Ishikawa (cell line): ENCODE data around the gene PRDM16.

ENCODE experiments used
- CEBPB ChIP-seq: IDR thresholded peaks from 2 replicates; pipeline ENCODE4 v1.6.1; 2012
- CREB1 ChIP-seq: IDR thresholded peaks from 2 replicates; pipeline ENCODE4 v1.6.1; 2012; ENCODE audit warnings: low read depth
- EP300 ChIP-seq: IDR thresholded peaks from 2 replicates; pipeline ENCODE4 v1.6.1; 2012; ENCODE audit warnings: borderline replicate concordance
- RAD21 ChIP-seq: IDR thresholded peaks from 2 replicates; pipeline ENCODE4 v1.6.1; 2012; ENCODE audit warnings: low read depth
- TCF12 ChIP-seq: IDR thresholded peaks from 2 replicates; pipeline ENCODE4 v1.6.1; 2012; ENCODE audit warnings: low read depth
- TEAD4 ChIP-seq: IDR thresholded peaks from 2 replicates; pipeline ENCODE4 v1.6.1; 2012
- YY1 ChIP-seq: IDR thresholded peaks from 2 replicates; pipeline ENCODE4 v1.6.1; 2012; ENCODE audit warnings: low read depth
- TF ChIP-seq, protein P1 (sequence below): IDR thresholded peaks from 2 replicates; pipeline ENCODE4 v1.6.1; 2012; ENCODE audit warnings: low read depth, mild to moderate bottlenecking
- TF ChIP-seq, protein P2 (sequence below): IDR thresholded peaks from 2 replicates; pipeline ENCODE4 v1.6.1; 2012

DNA sequence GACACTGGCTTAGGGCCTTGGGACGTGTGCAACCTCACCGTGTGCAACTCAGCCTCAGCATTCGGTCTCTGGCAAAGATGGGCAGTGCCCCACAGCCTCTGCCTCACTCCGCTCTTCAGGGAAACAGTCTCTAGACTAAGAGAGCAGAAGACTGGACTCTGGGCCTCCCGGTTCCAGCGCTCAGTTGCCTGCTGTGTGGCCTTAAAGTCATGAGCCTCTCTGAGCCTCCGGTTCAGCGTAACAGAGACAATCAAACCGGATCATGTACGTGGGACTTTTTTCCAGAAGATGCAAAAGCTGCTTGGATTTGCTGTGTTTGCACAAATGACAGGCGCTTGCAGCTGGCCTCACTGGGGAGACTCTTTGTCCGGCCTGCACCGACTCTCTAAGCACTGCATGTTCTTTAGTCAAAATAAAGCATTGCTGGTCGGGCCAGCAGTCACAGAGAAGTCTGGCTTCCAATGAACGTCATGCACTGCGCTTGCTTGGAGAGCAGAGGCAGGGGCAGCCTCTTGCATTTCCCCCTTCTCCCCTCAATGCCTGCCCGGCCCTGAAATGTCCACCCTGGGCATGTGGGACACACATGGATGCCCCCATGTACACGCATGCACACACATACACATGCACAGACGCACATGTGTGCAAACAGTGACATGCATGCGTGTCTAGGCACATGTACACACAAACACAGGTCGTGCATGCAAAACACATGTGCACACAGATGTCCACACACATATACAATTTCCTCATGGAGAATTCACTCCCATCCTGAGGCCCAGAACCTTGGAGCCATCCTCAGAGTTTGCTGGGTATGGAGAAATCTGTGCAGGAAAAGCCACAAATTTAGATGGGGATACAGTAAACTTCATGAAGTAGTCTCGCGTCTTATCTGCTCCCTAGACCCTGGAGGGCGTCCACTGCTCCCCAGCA is 152.4 kb downstream of the PRDM16 start:
- TF ChIP-seq EP300: no peak
- TF ChIP-seq TEAD4: no peak
- TF ChIP-seq, protein P1, sequence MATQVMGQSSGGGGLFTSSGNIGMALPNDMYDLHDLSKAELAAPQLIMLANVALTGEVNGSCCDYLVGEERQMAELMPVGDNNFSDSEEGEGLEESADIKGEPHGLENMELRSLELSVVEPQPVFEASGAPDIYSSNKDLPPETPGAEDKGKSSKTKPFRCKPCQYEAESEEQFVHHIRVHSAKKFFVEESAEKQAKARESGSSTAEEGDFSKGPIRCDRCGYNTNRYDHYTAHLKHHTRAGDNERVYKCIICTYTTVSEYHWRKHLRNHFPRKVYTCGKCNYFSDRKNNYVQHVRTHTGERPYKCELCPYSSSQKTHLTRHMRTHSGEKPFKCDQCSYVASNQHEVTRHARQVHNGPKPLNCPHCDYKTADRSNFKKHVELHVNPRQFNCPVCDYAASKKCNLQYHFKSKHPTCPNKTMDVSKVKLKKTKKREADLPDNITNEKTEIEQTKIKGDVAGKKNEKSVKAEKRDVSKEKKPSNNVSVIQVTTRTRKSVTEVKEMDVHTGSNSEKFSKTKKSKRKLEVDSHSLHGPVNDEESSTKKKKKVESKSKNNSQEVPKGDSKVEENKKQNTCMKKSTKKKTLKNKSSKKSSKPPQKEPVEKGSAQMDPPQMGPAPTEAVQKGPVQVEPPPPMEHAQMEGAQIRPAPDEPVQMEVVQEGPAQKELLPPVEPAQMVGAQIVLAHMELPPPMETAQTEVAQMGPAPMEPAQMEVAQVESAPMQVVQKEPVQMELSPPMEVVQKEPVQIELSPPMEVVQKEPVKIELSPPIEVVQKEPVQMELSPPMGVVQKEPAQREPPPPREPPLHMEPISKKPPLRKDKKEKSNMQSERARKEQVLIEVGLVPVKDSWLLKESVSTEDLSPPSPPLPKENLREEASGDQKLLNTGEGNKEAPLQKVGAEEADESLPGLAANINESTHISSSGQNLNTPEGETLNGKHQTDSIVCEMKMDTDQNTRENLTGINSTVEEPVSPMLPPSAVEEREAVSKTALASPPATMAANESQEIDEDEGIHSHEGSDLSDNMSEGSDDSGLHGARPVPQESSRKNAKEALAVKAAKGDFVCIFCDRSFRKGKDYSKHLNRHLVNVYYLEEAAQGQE: no peak
- TF ChIP-seq, protein P2, sequence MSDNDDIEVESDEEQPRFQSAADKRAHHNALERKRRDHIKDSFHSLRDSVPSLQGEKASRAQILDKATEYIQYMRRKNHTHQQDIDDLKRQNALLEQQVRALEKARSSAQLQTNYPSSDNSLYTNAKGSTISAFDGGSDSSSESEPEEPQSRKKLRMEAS: no peak
- no peak for TF ChIP-seq TCF12
- TF ChIP-seq RAD21: no peak
- TF ChIP-seq YY1: no peak
- TF ChIP-seq CEBPB: no peak
- TF ChIP-seq CREB1: no peak
